GM12864 (cell line): Measurements from ENCODE around the gene NEURL1.
"Not testable (repeated sequence)": the region's sequence is repeated elsewhere in the genome, so short reads cannot be mapped to it uniquely, and the experiment has no call there.

ENCODE experiments used
- DNase-seq: peaks from one replicate; pipeline ENCODE4 v3.0.0-alpha.2; 2011; ENCODE audit warnings: low read depth
- H3K4me3 ChIP-seq: 2 replicates; pipeline ENCODE4 v1.5.1; 2011; ENCODE audit warnings: mild to moderate bottlenecking, low read depth, low read length, control low read depth
- TF ChIP-seq, protein P1 (sequence below): IDR thresholded peaks from 2 replicates; pipeline ENCODE4 v1.5.1; 2011; ENCODE audit warnings: low read depth, mild to moderate bottlenecking, moderate library complexity, low read length, control low read depth, inconsistent platforms; ENCODE audit errors: missing control alignments

The NEURL1 gene

GRCh38 chr10:103517234-103518085 lies 24.0 kb downstream of the NEURL1 start:
- no peak for DNase-seq
- TF ChIP-seq, protein P1, sequence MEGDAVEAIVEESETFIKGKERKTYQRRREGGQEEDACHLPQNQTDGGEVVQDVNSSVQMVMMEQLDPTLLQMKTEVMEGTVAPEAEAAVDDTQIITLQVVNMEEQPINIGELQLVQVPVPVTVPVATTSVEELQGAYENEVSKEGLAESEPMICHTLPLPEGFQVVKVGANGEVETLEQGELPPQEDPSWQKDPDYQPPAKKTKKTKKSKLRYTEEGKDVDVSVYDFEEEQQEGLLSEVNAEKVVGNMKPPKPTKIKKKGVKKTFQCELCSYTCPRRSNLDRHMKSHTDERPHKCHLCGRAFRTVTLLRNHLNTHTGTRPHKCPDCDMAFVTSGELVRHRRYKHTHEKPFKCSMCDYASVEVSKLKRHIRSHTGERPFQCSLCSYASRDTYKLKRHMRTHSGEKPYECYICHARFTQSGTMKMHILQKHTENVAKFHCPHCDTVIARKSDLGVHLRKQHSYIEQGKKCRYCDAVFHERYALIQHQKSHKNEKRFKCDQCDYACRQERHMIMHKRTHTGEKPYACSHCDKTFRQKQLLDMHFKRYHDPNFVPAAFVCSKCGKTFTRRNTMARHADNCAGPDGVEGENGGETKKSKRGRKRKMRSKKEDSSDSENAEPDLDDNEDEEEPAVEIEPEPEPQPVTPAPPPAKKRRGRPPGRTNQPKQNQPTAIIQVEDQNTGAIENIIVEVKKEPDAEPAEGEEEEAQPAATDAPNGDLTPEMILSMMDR = no peak
- no peak overlapping the region for H3K4me3 ChIP-seq

DNA sequence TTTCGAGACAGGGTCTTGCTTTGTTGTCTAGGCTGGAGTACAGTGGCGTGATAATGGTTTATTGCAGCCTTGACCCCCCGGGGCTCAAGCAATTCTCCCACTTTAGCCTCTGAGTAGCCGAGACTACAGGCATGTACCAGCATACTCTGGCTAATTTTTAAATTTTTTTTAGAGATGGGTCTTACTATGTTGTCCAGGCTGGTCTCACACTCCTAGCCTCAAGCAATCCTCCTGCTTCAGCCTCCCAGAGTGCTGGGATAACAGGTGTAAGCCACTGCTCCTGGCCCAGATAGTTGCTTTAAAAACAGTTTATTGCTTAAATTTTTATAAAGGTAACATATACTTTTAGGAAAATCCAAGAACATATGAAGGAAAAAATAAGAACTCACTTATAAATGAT lies 26.3 kb downstream of the NEURL1 start:
- H3K4me3 ChIP-seq = no peak overlapping the region
- TF ChIP-seq, protein P1 = no peak
- no peak for DNase-seq

GRCh38 chr10:103522006-103522405 lies 28.5 kb downstream of the NEURL1 start:
- H3K4me3 ChIP-seq, DNase-seq: not testable (repeated sequence)

DNA sequence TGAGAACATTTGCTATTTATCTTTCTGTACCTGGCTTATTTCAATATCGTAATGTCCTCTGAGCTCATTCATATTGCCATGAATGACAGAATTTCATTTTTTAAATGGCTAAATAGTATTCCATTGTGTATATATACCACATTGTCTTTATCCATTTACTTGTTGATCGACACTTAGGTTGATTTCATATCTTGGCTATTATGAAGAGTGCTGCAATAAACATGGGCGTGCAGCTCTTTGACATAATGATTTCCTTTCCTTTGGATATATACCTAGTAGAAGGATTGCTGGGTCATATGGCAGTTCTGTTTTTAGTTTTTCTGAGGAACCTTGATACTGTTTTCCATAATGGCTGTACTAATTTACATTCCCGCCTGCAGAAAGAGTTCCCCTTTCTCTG lies 30.2 kb downstream of the NEURL1 start:
- TF ChIP-seq, protein P1 = no peak
- H3K4me3 ChIP-seq = no peak overlapping the region
- no peak for DNase-seq

- TF ChIP-seq, protein P1 = no peak
- H3K4me3 ChIP-seq = no peak overlapping the region
- no peak for DNase-seq
These were observed 32.4 kb downstream of the NEURL1 start for GRCh38 chr10:103525901-103526300.

- DNase-seq, H3K4me3 ChIP-seq: not testable (repeated sequence)
These were observed 34.0 kb downstream of the NEURL1 start for GRCh38 chr10:103527476-103527875.

DNA sequence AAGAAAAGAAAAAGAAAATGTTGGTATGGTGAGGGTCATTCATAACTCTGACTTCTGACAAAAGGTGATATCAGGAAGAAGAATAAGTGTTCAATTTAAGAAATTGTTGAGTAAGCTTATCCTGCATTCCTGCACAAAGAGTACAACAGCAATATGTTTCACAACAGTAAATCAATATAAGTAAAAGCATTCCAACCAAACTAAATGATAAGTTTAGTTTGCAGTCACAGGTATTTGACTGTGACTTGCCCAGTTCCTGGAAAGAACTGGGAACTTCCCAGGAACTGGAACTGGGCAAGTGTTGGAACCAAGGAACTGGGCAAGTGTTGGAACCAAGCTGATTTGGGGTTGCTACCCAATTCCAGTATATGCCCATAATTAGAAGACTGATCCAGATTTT lies 35.0 kb downstream of the NEURL1 start:
- TF ChIP-seq, protein P1 = no peak
- no peak for DNase-seq
- H3K4me3 ChIP-seq = no peak overlapping the region

DNA sequence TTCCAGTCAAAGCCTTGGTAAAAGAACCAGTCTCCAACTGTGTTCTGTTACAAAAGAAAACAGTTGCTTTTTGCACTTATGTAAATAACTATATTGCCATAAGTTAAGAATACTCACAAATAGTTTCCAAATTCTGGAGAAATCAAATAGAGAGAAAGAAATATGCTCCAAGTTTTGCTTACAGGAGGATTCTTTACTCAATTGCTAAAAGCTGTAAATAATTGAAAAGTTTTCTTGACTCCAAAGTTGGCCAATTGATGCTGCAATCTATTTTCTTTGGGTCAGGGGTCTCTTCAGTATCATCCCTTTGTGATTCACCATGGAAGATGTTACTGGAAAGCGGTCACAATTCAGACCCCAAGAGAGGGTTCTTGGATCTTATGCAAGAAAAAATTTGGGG lies 36.0 kb downstream of the NEURL1 start:
- no peak for DNase-seq
- no peak overlapping the region for H3K4me3 ChIP-seq
- TF ChIP-seq, protein P1 = no peak
